ENCODE data around the gene FITM2.
"Not testable (repeated sequence)": the region's sequence is repeated elsewhere in the genome, so short reads cannot be mapped to it uniquely, and the experiment has no call there.

The FITM2 gene

GRCh38 chr20:44310664-44311639 is at the start of gene FITM2:
TSS of gene FITM2 (minus strand) at chr20:44311202. CDS start at chr20:44311148, 54 bp downstream.
- in situ Hi-C loops (cut with MboI; ENCODE audit: low sequenced_read_pairs): no loop called here

GRCh38 chr20:44360221-44360620 is 49.2 kb upstream of the FITM2 start:
- in situ Hi-C loops (cut with MboI; ENCODE audit: low sequenced_read_pairs): no loop called here

- in situ Hi-C loops (cut with MboI; ENCODE audit: low sequenced_read_pairs): no loop called here
Observed at GRCh38 chr20:44358776-44359175, 47.8 kb upstream of the FITM2 start.

- in situ Hi-C loops (cut with MboI; ENCODE audit: low sequenced_read_pairs): no loop called here
Observed at GRCh38 chr20:44357555-44358125, 46.6 kb upstream of the FITM2 start.

- in situ Hi-C loops (cut with MboI; ENCODE audit: low sequenced_read_pairs): no loop called here
Observed at GRCh38 chr20:44357020-44357419, 46.0 kb upstream of the FITM2 start.

- in situ Hi-C loops (cut with MboI; ENCODE audit: low sequenced_read_pairs): no loop called here
Observed at GRCh38 chr20:44356353-44356723, 45.3 kb upstream of the FITM2 start.

GRCh38 chr20:44355498-44356352 is 44.7 kb upstream of the FITM2 start, which contains the start of gene HNF4A:
TSS of gene HNF4A (plus strand) at chr20:44355699. CDS start at chr20:44355805, 106 bp downstream.
- in situ Hi-C loops (cut with MboI; ENCODE audit: low sequenced_read_pairs): no loop called here

- in situ Hi-C loops (cut with MboI; ENCODE audit: low sequenced_read_pairs): no loop called here
Observed at GRCh38 chr20:44354979-44355497, 44.0 kb upstream of the FITM2 start.

- in situ Hi-C loops (cut with MboI; ENCODE audit: low sequenced_read_pairs): no loop called here
Observed at GRCh38 chr20:44350567-44350966, 39.6 kb upstream of the FITM2 start.

- in situ Hi-C loops (cut with MboI; ENCODE audit: low sequenced_read_pairs): no loop called here
Observed at GRCh38 chr20:44349349-44349748, 38.3 kb upstream of the FITM2 start.

- in situ Hi-C loops (cut with MboI; ENCODE audit: low sequenced_read_pairs): no loop called here
Observed at GRCh38 chr20:44348168-44348659, 37.2 kb upstream of the FITM2 start.

GRCh38 chr20:44345941-44346340 is 34.9 kb upstream of the FITM2 start:
- in situ Hi-C loops (cut with MboI; ENCODE audit: low sequenced_read_pairs): not testable (repeated sequence)

- in situ Hi-C loops (cut with MboI; ENCODE audit: low sequenced_read_pairs): no loop called here
Observed at GRCh38 chr20:44345147-44345546, 34.1 kb upstream of the FITM2 start.

GRCh38 chr20:44344723-44345122 is 33.7 kb upstream of the FITM2 start:
- in situ Hi-C loops (cut with MboI; ENCODE audit: low sequenced_read_pairs): no loop called here

- in situ Hi-C loops (cut with MboI; ENCODE audit: low sequenced_read_pairs): no loop called here
Observed at GRCh38 chr20:44343162-44343675, 32.2 kb upstream of the FITM2 start.

GRCh38 chr20:44342248-44342647 is 31.2 kb upstream of the FITM2 start:
- in situ Hi-C loops (cut with MboI; ENCODE audit: low sequenced_read_pairs): no loop called here

GRCh38 chr20:44336725-44337380 is 25.9 kb upstream of the FITM2 start, which contains the start of gene R3HDML:
TSS of gene R3HDML (plus strand) at chr20:44337043. CDS start at chr20:44337158, 115 bp downstream.
- in situ Hi-C loops (cut with MboI; ENCODE audit: low sequenced_read_pairs): no loop called here

GRCh38 chr20:44336086-44336485 is 25.1 kb upstream of the FITM2 start:
- in situ Hi-C loops (cut with MboI; ENCODE audit: low sequenced_read_pairs): no loop called here

GRCh38 chr20:44335675-44336074 is 24.7 kb upstream of the FITM2 start:
- in situ Hi-C loops (cut with MboI; ENCODE audit: low sequenced_read_pairs): no loop called here

- in situ Hi-C loops (cut with MboI; ENCODE audit: low sequenced_read_pairs): no loop called here
Observed at GRCh38 chr20:44334709-44335108, 23.7 kb upstream of the FITM2 start.

Measured in HL-60/S4 treated with phorbol 12-myristate 13-acetate at 8.2 ng/mL for 4 days and 3 days (cell line).